ENCODE data around the gene HS6ST1. TPM values are rescaled to one million over a fixed set of nuclear protein-coding genes. Genes with fewer than 3 reads are reported as not detected.

HS6ST1 gene
- total and polyA plus RNA-seq, 12 donors = 20.5 to 262 (median 97.1) TPM

DNA sequence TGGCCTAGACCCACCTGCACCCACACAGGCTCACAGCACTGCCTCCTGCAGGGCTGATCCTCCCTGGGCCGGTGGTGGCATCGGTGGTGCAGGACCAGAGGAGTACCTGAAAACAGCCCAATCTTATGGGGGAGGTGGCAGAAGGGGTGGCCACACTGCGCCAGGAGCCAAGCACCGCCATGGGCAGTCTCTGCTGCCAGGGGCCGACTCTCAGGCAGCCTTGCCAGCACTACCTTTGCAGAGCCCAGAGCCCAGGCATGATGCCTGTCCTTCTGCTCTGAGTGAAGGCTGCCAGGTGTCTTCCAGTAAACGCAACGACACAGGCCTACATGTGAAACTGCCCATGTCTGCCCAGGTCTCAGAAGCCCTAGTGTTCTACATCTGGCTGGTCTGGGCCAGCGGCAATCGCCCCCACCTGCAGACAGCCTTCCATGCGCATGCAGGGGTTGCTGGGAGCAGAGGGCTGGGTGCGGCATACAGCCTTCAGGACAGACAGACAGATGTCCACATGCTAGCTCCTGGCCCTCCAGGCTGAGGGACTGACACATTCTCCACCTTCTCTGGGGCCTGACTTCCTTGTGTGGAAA, 6.8 kb downstream of the HS6ST1 start:
- 40 to 93% (median 88%) methylated on average over 1 to 11 of the region's 11 CpGs for WGBS, 4 donors
- H3K4me3 ChIP-seq = no peak overlapping the region
- H3K27ac ChIP-seq = peak overlapping the region in 1 of 5 donors; percentile 94
- TF ChIP-seq POLR2A (IDR thresholded peaks at IDR 0.05) = no peak
- TF ChIP-seq, protein P1, sequence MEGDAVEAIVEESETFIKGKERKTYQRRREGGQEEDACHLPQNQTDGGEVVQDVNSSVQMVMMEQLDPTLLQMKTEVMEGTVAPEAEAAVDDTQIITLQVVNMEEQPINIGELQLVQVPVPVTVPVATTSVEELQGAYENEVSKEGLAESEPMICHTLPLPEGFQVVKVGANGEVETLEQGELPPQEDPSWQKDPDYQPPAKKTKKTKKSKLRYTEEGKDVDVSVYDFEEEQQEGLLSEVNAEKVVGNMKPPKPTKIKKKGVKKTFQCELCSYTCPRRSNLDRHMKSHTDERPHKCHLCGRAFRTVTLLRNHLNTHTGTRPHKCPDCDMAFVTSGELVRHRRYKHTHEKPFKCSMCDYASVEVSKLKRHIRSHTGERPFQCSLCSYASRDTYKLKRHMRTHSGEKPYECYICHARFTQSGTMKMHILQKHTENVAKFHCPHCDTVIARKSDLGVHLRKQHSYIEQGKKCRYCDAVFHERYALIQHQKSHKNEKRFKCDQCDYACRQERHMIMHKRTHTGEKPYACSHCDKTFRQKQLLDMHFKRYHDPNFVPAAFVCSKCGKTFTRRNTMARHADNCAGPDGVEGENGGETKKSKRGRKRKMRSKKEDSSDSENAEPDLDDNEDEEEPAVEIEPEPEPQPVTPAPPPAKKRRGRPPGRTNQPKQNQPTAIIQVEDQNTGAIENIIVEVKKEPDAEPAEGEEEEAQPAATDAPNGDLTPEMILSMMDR (IDR thresholded peaks at IDR 0.05) = no peak
- peaks cover 78 to 97% of the 10 kb centered on the region in 2 donors for H3K4me1 ChIP-seq (replicated peaks in 1 of 2)
- no peaks in the 10 kb centered on the region for H3K36me3 ChIP-seq (replicated peaks in 1 of 2)
- peak in 4 of 7 donors; percentile 8 to 52 (median 18) for DNase-seq
- no peaks in the 10 kb centered on the region for H3K9me3 ChIP-seq (replicated peaks in 1 of 3)
- H3K27me3 ChIP-seq = no peaks in the 10 kb centered on the region
- intact Hi-C loops (cut with DNase I) = loop anchor here (10.0 kb wide), 2 partner anchors 127 to 423 kb away; no protein-coding TSS in a partner anchor

DNA sequence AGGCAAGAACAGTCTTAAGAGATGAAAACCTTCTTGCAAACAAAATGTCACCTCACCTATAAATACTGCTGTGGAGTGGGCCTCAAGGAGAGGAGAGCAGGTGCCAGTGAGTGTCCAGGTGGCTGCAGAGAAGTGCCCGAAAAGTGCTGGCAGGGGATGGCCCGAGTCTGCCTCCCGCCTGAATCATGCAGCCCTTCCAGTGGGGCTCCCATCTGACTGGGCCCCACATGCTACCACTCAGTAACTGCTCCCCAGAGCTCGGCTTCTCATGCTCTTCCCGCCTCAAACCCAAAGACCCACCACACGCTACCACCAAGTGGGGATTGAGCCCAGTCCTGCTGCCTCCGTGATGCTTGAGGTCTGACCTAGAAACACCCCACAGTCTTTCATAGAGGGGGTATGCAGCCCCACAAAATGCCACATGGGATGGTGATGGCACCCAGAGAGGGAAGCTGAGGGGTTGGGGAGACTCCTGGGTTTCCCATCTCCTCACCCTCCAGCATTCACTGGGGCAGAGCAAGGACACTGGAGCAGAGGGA, 7.4 kb downstream of the HS6ST1 start:
- peaks cover 78 to 98% of the 10 kb centered on the region in 2 donors for H3K4me1 ChIP-seq (replicated peaks in 1 of 2)
- TF ChIP-seq POLR2A (IDR thresholded peaks at IDR 0.05) = no peak
- TF ChIP-seq, protein P1 (IDR thresholded peaks at IDR 0.05) = no peak
- no peaks in the 10 kb centered on the region for H3K9me3 ChIP-seq (replicated peaks in 1 of 3)
- H3K4me3 ChIP-seq = no peak overlapping the region
- peak overlapping the region in 3 of 5 donors; percentile 84 to 94 (median 86) for H3K27ac ChIP-seq
- peak in 1 of 7 donors; percentile 14 for DNase-seq
- 89 to 95% (median 94%) methylated on average over 3 to 7 of the region's 7 CpGs for WGBS, 4 donors
- H3K27me3 ChIP-seq = no peaks in the 10 kb centered on the region
- no peaks in the 10 kb centered on the region for H3K36me3 ChIP-seq (replicated peaks in 1 of 2)
- intact Hi-C loops (cut with DNase I) = loop anchor here (10.0 kb wide), 2 partner anchors 126 to 424 kb away; no protein-coding TSS in a partner anchor

DNA sequence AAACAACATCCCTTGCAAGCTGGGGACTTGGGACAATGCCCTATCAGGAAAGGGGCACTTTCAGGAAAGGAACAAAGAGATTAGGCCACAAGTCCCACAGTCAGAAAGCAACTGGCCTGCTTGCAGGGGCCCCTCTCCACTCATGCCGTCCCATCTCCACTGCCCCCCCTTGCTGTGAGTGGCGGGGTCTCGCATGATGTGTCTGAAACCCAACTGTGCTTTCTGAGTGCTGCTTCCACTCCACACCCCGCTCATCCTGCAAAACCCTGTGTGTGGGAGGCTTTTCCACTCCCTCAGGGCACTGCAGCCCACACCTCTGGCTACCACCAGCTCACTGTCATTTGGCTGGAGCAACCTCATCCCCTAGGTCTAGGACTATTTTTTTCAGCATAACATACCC, 7.9 kb downstream of the HS6ST1 start:
- Histone ChIP-seq H3K27ac (peak overlapping the region in 4 of 5 donors; percentile 51 to 94 (median 85)), H3K4me3 (no peak overlapping the region), H3K9me3 (replicated peaks in 1 of 3) (no peaks in the 10 kb centered on the region), H3K27me3 (no peaks in the 10 kb centered on the region), H3K36me3 (replicated peaks in 1 of 2) (no peaks in the 10 kb centered on the region), H3K4me1 (replicated peaks in 1 of 2) (peaks cover 78 to 98% of the 10 kb centered on the region in 2 donors)
- WGBS, 4 donors = 75 to 100% (median 84%) methylated on average over 3 to 4 of the region's 4 CpGs
- intact Hi-C loops (cut with DNase I) = loop anchor here (10.0 kb wide), 2 partner anchors 126 to 424 kb away; no protein-coding TSS in a partner anchor
- DNase-seq = peak in 4 of 7 donors; percentile 6 to 48 (median 22)
- TF ChIP-seq POLR2A (IDR thresholded peaks at IDR 0.05) = no peak
- TF ChIP-seq, protein P1 (IDR thresholded peaks at IDR 0.05) = no peak

DNA sequence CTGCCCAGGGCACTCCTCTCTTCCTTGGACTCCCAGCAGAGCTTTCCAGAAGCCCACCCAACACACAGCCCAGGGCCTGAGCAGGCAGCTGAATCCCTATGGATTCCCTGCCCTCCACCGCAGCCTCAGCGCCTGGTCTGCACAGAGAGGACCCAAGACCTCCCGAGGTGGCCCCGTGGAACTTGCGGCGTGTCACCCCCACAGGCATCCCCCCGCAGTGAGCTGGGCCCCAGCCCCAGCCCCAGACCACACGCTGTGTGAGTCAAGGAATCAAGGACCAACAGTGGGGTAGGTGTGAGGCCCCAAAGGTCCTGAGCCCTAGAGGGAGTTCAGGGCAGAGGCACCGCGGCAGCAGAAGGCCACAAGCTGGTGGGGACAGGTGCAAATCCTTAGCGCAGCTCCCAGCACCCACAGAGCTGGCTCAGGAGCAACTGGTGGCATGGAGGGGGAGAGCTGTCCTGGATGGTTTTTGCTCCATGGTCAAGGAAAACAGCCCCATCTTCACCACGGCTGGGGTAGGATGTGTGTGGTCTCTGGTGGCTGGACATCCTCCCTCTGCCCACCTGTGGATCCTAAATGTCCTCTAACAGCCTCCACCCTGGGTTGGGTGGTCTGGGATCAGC, 8.5 kb downstream of the HS6ST1 start:
- Histone ChIP-seq H3K9me3 (replicated peaks in 1 of 3) (no peaks in the 10 kb centered on the region), H3K27ac (peak overlapping the region; percentile 51 to 94 (median 84))
- WGBS, 4 donors = 85 to 92% (median 89%) methylated on average over 2 to 12 of the region's 12 CpGs

More for the DNA sequence above, 8.5 kb downstream of the HS6ST1 start:
- intact Hi-C loops (cut with DNase I) = loop anchor here (10.0 kb wide), 2 partner anchors 125 to 425 kb away; no protein-coding TSS in a partner anchor
- H3K4me1 ChIP-seq (replicated peaks in 1 of 2) = peaks cover 78 to 99% of the 10 kb centered on the region in 2 donors
- no peak for TF ChIP-seq POLR2A (IDR thresholded peaks at IDR 0.05)
- TF ChIP-seq, protein P1 (IDR thresholded peaks at IDR 0.05) = no peak
- H3K36me3 ChIP-seq (replicated peaks in 1 of 2) = no peaks in the 10 kb centered on the region
- no peaks in the 10 kb centered on the region for H3K27me3 ChIP-seq
- peak in 4 of 7 donors; percentile 7 to 48 (median 18) for DNase-seq
- H3K4me3 ChIP-seq = no peak overlapping the region

All from adrenal gland (tissue), 12 donors.